GM12878 (cell line): ENCODE results near the gene SRC. TPM values are rescaled to one million over a fixed set of nuclear protein-coding genes. Genes with fewer than 3 reads are reported as not detected.

Experiments
- ATAC-seq: fragments of 200-7000 bp; cut with Tn5 transposase; 3 replicates; pipeline ENCODE4 v1.9.1; 2020; ENCODE audit warnings: mild to moderate bottlenecking, moderate library complexity
- BruUV-seq: library from RNA; stranded (reverse); fragments of 400-500 nt; replicated peaks from 2 replicates; lab custom pipeline; 2021; lab: Mats Ljungman, UMichigan
- CTCF ChIA-PET: fragments of 300-600 bp; sonication (Branson Sonifier 250); formaldehyde crosslinking; extraction: SDS; loops from one replicate; lab custom pipeline; 2021; ENCODE audit warnings: inconsistent platforms; lab: Yijun Ruan, JAX
- POLR2A ChIA-PET: fragments of 350-600 bp; formaldehyde crosslinking; extraction: SDS; loops from one replicate; lab custom pipeline; 2021; ENCODE audit warnings: inconsistent platforms; lab: Charles Lee
- RAD21 ChIA-PET: fragments of 300-600 bp; sonication (Branson Sonifier 250); formaldehyde crosslinking; loops from one replicate; lab custom pipeline; 2023; ENCODE audit warnings: antibody characterized with exemption; ENCODE audit not compliant: unreplicated experiment; lab: Charles Lee
- SMC1A ChIA-PET: fragments of 300-600 bp; sonication (Branson Sonifier 250); formaldehyde crosslinking; loops from one replicate; lab custom pipeline; 2023; ENCODE audit not compliant: unreplicated experiment, uncharacterized antibody; lab: Charles Lee
- DNase-seq: peaks from one replicate; pipeline ENCODE4 v3.0.0-alpha.2; 2011; ENCODE audit warnings: low read depth, low spot score
- FAIRE-seq: peaks from 3 replicates; lab custom pipeline; 2011; peaks lifted over from hg19 to GRCh38; lab: Jason Lieb, UNC
- H2AFZ ChIP-seq: 2 replicates; pipeline ENCODE4 v1.6.0; 2011; ENCODE audit warnings: low read depth, low read length, control low read depth; ENCODE audit not compliant: control insufficient read depth
- H3K27ac ChIP-seq: 2 replicates; pipeline ENCODE4 v1.5.1; 2011; ENCODE audit warnings: control low read depth; ENCODE audit not compliant: control insufficient read depth, insufficient read depth
- H3K27me3 ChIP-seq, 2 experiments: replicated peaks in 1 of 2; 2 replicates each; pipeline versions ENCODE4 v1.6.0 to v1.6.1; 2011; ENCODE audit warnings: low read length in 1 of 2; ENCODE audit not compliant: control insufficient read depth in 2 of 2, insufficient read depth in 2 of 2
- H3K36me3 ChIP-seq, 2 experiments: 2 replicates each; pipeline ENCODE4 v1.5.1; 2011; ENCODE audit warnings: low read length in 1 of 2; ENCODE audit not compliant: control insufficient read depth in 2 of 2, insufficient read depth in 2 of 2
- H3K4me1 ChIP-seq: 2 replicates; pipeline ENCODE4 v1.6.1; 2011; ENCODE audit warnings: mild to moderate bottlenecking, low read length, moderate library complexity, mixed read lengths; ENCODE audit not compliant: control insufficient read depth, insufficient read depth
- H3K4me2 ChIP-seq: 2 replicates; pipeline ENCODE4 v1.6.0; 2011; ENCODE audit warnings: control low read depth; ENCODE audit not compliant: control insufficient read depth, insufficient read depth
- H3K4me3 ChIP-seq: fragments of 200-600 bp; sonication (generic); 2 replicates; pipeline ENCODE4 v1.5.1; 2016
- H3K79me2 ChIP-seq: 2 replicates; pipeline ENCODE4 v1.6.0; 2011; ENCODE audit warnings: low read length; ENCODE audit not compliant: control insufficient read depth, insufficient read depth
- H3K9ac ChIP-seq: 2 replicates; pipeline ENCODE4 v1.8.0; 2011; ENCODE audit warnings: low read length, control low read depth, mixed read lengths; ENCODE audit not compliant: control insufficient read depth, insufficient read depth
- H3K9me3 ChIP-seq: replicated peaks from 3 replicates; pipeline ENCODE4 v1.5.1; 2011; ENCODE audit warnings: mild to moderate bottlenecking, low read length; ENCODE audit not compliant: control insufficient read depth, insufficient read depth
- H4K20me1 ChIP-seq: 2 replicates; pipeline ENCODE4 v1.6.0; 2011; ENCODE audit not compliant: control insufficient read depth, insufficient read depth
- BCLAF1 ChIP-seq: fragments of 450-650 bp; IDR thresholded peaks from 2 replicates; pipeline ENCODE4 v1.6.1; 2017; ENCODE audit warnings: antibody characterized with exemption, mild to moderate bottlenecking, moderate library complexity
- MLLT1 ChIP-seq: fragments of 450-650 bp; IDR thresholded peaks from 2 replicates; pipeline ENCODE4 v1.6.1; 2016; ENCODE audit warnings: mild to moderate bottlenecking
- SMARCA5 ChIP-seq: fragments of 450-650 bp; IDR thresholded peaks from 2 replicates; pipeline ENCODE4 v1.6.1; 2017; ENCODE audit warnings: mild to moderate bottlenecking
- WGBS: methylation state at CpG from one replicate; pipeline ENCODE4 v1.1.6; 2016; ENCODE audit warnings: low lambda C conversion rate; ENCODE audit not compliant: insufficient replicate concordance, insufficient coverage; ENCODE audit errors: missing lambda C conversion rate; 5-methylcytosine and 5-hydroxymethylcytosine counted together
- in situ Hi-C: fragments of 300-500 bp; cut with MboI; formaldehyde crosslinking; loops from 9 replicates; pipeline ENCODE4 v1.14.3; 2018; ENCODE audit warnings: mixed read lengths
- intact Hi-C: fragments of 100-400 bp; cut with micrococcal nuclease; formaldehyde crosslinking; loops from one replicate; pipeline ENCODE4 v1.14.2; 2022; ENCODE audit not compliant: unreplicated experiment
- polyA plus RNA-seq, 11 experiments: library from polyadenylated mRNA; depleted of rRNA in 4 of 11; unstranded in 6 of 11; stranded (reverse) in 5 of 11; fragments of >200 nt; fragmentation: Nextera tagmentation in 4 of 11; fragmentation: Illumina TruSeq in 1 of 11; extraction: Ambion mirVana in 4 of 11; extraction: Trizol in 1 of 11; gene quantifications; 1 replicate in 1 of 11; 2 replicates in 10 of 11; pipeline versions ENCODE4 v1.2.1 to v1.2.3, GENCODE V29; 2011 to 2016; ENCODE audit warnings: inconsistent platforms in 2 of 11, missing spikeins in 2 of 11, low read depth in 1 of 11
- total RNA-seq, 4 experiments: library from RNA; depleted of rRNA in 3 of 4; stranded (reverse); fragments of >200 nt in 3 of 4; fragmentation: Illumina TruSeq in 1 of 4; extraction: Trizol in 1 of 4; gene quantifications; 2 replicates each; pipeline versions ENCODE4 v1.2.1 to v1.2.3, GENCODE V29; 2013 to 2021

The SRC gene
- total and polyA plus RNA-seq, 10 of the 15 experiments (the other 5 are each of a cell fraction or from before 2014, with no cell fraction given) = 0.60 to 71.3 (median 27.2) TPM

GRCh38 chr20:37347347-37347823 lies 1.4 kb downstream of the SRC start:
- Histone ChIP-seq H3K4me3 (peak overlapping the region; percentile 87), H3K9ac (peak overlapping the region; percentile 73)

More at GRCh38 chr20:37347347-37347823, 1.4 kb downstream of the SRC start:
- no peak for DNase-seq
- TSS peak; percentile 42 for BruUV-seq
- Histone ChIP-seq H3K36me3 (peaks cover 10 to 14% of the 10 kb centered on the region in 2 experiments; a peak in 3 of 4 replicates), H3K27me3 (no peaks in the 10 kb centered on the region)
- WGBS = 94% methylated on average over 7 of the region's 7 CpGs
- TF ChIP-seq MLLT1 (0 out of 2 replicates have a peak, but pooled peaks have one; percentile 7), SMARCA5 (0 out of 2 replicates have a peak, but pooled peaks have one; percentile 8), BCLAF1 (no peak)
- TF ChIP-seq, all 136 proteins: peak for 2
- ChIA-PET POLR2A (interaction anchor here (0.5 to 4.3 kb wide), 11 partner anchors 9 to 58 kb away, joined by 3 to 31 read pairs (median 4); partner anchors contain the start of gene MANBAL), CTCF (interaction anchor here (0.6 to 1.5 kb wide), 4 partner anchors 13 to 197 kb away, joined by 3 to 4 read pairs (median 3); no protein-coding TSS in a partner anchor), RAD21 (interaction anchor here (0.8 to 6.6 kb wide), 10 partner anchors 9 to 186 kb away, joined by 3 to 38 read pairs (median 3); partner anchors contain the start of gene MANBAL), SMC1A (interaction anchor here (0.7 to 2.6 kb wide), 9 partner anchors 10 to 77 kb away, joined by 3 to 13 read pairs (median 9); partner anchors contain the start of gene MANBAL)
- Histone ChIP-seq H2AFZ (no peak overlapping the region), H3K9me3 (no peaks in the 10 kb centered on the region; the same call in 2 of the 3 replicates), H4K20me1 (no peaks in the 10 kb centered on the region; the same call in 1 of the 2 replicates), H3K79me2 (peaks cover 80% of the 10 kb centered on the region), H3K4me1 (peaks cover 29% of the 10 kb centered on the region), H3K27ac (peak overlapping the region; percentile 90), H3K4me2 (peak overlapping the region; percentile 77)
- no peak for FAIRE-seq
- no peak for ATAC-seq
- in situ Hi-C loops = no loop called here
- intact Hi-C loops = loop anchor here (2.0 kb wide), 1 partner anchor 39 kb away; no protein-coding TSS in a partner anchor
